Esophagus muscularis mucosa (tissue), 4 donors: ENCODE results near the gene FGF12. TPM values are rescaled to one million over a fixed set of nuclear protein-coding genes. Genes with fewer than 3 reads are reported as not detected.

Source experiments
- DNase-seq: peaks from one replicate; pipeline ENCODE4 v3.0.0-alpha.2; 2017; ENCODE audit errors: extremely low spot score
- H3K27ac ChIP-seq, 4 donors: fragments of 200-600 bp; sonication (generic); replicated peaks in 1 of 4; 1 replicate in 3 of 4; 2 replicates in 1 of 4; pipeline ENCODE4 v1.5.1; 2016 to 2019; ENCODE audit warnings: mild to moderate bottlenecking in 1 of 4
- H3K27me3 ChIP-seq, 4 donors: fragments of 200-600 bp; sonication (generic); one replicate each; pipeline versions ENCODE4 v1.5.1 to v1.6.0; 2016 to 2019
- H3K36me3 ChIP-seq, 4 donors: fragments of 200-600 bp; sonication (generic); one replicate each; pipeline ENCODE4 v1.5.1; 2016 to 2019
- H3K4me1 ChIP-seq, 4 donors: fragments of 200-600 bp; sonication (generic); one replicate each; pipeline ENCODE4 v1.5.1; 2016 to 2019
- H3K4me3 ChIP-seq, 4 donors: fragments of 200-600 bp; sonication (generic); 1 replicate in 2 of 4; 2 replicates in 2 of 4; pipeline ENCODE4 v1.5.1; 2016 to 2019; ENCODE audit warnings: mild to moderate bottlenecking in 4 of 4, moderate library complexity in 1 of 4
- H3K9me3 ChIP-seq, 4 donors: fragments of 200-600 bp; sonication (generic); 1 replicate in 3 of 4; 2 replicates in 1 of 4; pipeline ENCODE4 v1.5.1; 2016 to 2019
- CTCF ChIP-seq, 3 experiments: fragments of 200-600 bp in 2 of 3; fragments of 450-650 bp in 1 of 3; sonication (generic) in 2 of 3; IDR thresholded peaks; one replicate each; pipeline ENCODE4 v1.5.1; 2017 to 2019; ENCODE audit warnings: antibody characterized with exemption in 3 of 3, mild to moderate bottlenecking in 2 of 3, moderate library complexity in 1 of 3
- EP300 ChIP-seq: sonication (generic); formaldehyde crosslinking; IDR thresholded peaks from one replicate; pipeline ENCODE4 v1.6.1; 2017; ENCODE audit warnings: antibody characterized with exemption
- POLR2A ChIP-seq: fragments of 450-650 bp; IDR thresholded peaks from one replicate; pipeline ENCODE4 v1.6.1; 2017; ENCODE audit warnings: antibody characterized with exemption, moderate library complexity, mild to moderate bottlenecking, low read depth
- POLR2AphosphoS5 ChIP-seq, 2 donors: sonication (generic); formaldehyde crosslinking; IDR thresholded peaks; one replicate each; pipeline ENCODE4 v1.6.1; 2017; ENCODE audit warnings: antibody characterized with exemption in 2 of 2
- WGBS: methylation state at CpG from one replicate; pipeline ENCODE4 v1.1.5; 2018; 5-methylcytosine and 5-hydroxymethylcytosine counted together
- intact Hi-C: fragments of 100-400 bp; cut with DNase I; formaldehyde crosslinking; loops from one replicate; pipeline ENCODE4 v1.15.1; 2023
- total RNA-seq, 4 donors: library from RNA; depleted of rRNA; stranded (reverse); fragments of >200 nt; gene quantifications; one replicate each; pipeline versions ENCODE4 v1.1.0 to v1.2.1, GENCODE V29; 2016

FGF12 gene
- total RNA-seq, 4 donors from 2014 or later: 4.6 to 19.5 (median 10.2) TPM

- no peak for DNase-seq
- 82% methylated on average over 6 of the region's 6 CpGs for WGBS
- intact Hi-C loops: no loop called here
- H3K4me1 ChIP-seq: no peaks in the 10 kb centered on the region
- no peaks in the 10 kb centered on the region for H3K36me3 ChIP-seq
- H3K27me3 ChIP-seq: no peaks in the 10 kb centered on the region
- no peak overlapping the region for H3K27ac ChIP-seq
- no peak for TF ChIP-seq CTCF (IDR thresholded peaks at IDR 0.05)
- no peak for TF ChIP-seq POLR2A
- no peak for TF ChIP-seq EP300
- H3K4me3 ChIP-seq: no peak overlapping the region
- H3K9me3 ChIP-seq: no peaks in the 10 kb centered on the region
Observed at GRCh38 chr3:192655628-192656027, 71.7 kb downstream of the FGF12 start.

GRCh38 chr3:192655040-192655439, 72.3 kb downstream of the FGF12 start:
- no peaks in the 10 kb centered on the region for H3K4me1 ChIP-seq
- intact Hi-C loops: no loop called here
- H3K9me3 ChIP-seq: no peaks in the 10 kb centered on the region
- no peaks in the 10 kb centered on the region for H3K36me3 ChIP-seq
- TF ChIP-seq EP300 (no peak), POLR2AphosphoS5 (IDR thresholded peaks at IDR 0.05) (no peak), POLR2A (no peak), CTCF (IDR thresholded peaks at IDR 0.05) (no peak)
- no peak for DNase-seq
- H3K4me3 ChIP-seq: no peak overlapping the region
- H3K27me3 ChIP-seq: no peaks in the 10 kb centered on the region
- 90% methylated on average over 1 of the region's 1 CpG for WGBS
- no peak overlapping the region for H3K27ac ChIP-seq

DNA sequence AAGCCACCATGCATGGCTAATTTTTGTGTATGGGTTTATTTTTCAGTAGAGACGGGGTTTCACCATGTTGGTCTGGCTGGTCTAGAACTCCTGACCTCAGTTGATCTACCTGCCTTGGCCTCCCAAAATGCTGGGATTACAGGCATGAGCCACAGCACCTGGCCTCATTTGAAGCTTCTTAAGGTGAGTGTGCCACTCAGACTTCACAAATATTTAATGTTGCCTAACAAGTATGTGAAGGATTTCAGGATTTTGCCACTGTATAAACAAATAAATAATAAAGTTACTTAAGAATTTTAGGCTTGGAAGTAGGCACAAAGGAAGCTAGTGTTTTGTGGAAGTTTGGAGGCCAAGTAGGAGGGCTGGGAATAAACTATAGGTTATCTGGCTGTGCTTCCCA, 73.5 kb downstream of the FGF12 start:
- Histone ChIP-seq H3K4me3 (no peak overlapping the region), H3K36me3 (no peaks in the 10 kb centered on the region), H3K4me1 (no peaks in the 10 kb centered on the region), H3K27me3 (no peaks in the 10 kb centered on the region), H3K9me3 (no peaks in the 10 kb centered on the region), H3K27ac (no peak overlapping the region)
- 89% methylated on average over 1 of the region's 1 CpG for WGBS
- no peak for DNase-seq
- TF ChIP-seq EP300: no peak
- intact Hi-C loops: no loop called here

DNA sequence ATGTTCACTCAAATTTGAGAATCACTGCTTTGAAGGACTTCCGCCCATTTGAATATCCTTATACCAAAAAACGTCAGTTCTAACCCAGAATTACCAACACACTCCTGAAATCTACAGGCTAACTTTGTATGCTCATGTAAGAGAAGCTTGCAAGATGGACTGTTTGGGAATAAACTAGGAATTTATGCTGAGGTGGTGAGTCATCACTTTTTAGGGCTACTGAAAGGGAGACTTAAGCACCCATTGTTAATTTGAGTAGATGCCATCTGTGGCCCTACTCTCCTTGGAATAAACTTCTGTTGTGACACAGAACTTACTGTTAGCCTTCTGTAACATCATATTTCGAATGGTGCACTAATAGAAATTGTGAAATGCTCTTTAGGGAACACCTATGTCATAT, 74.6 kb downstream of the FGF12 start:
- Histone ChIP-seq H3K27ac (no peak overlapping the region), H3K4me3 (no peak overlapping the region), H3K4me1 (no peaks in the 10 kb centered on the region), H3K27me3 (no peaks in the 10 kb centered on the region), H3K36me3 (no peaks in the 10 kb centered on the region), H3K9me3 (no peaks in the 10 kb centered on the region)
- TF ChIP-seq EP300: no peak
- no peak for TF ChIP-seq POLR2AphosphoS5 (IDR thresholded peaks at IDR 0.05)
- no peak for TF ChIP-seq POLR2A
- no peak for TF ChIP-seq CTCF (IDR thresholded peaks at IDR 0.05)
- no peak for DNase-seq
- 72% methylated on average over 3 of the region's 3 CpGs for WGBS
- intact Hi-C loops: no loop called here

- H3K36me3 ChIP-seq: no peaks in the 10 kb centered on the region
- TF ChIP-seq POLR2A (no peak), POLR2AphosphoS5 (IDR thresholded peaks at IDR 0.05) (no peak), CTCF (IDR thresholded peaks at IDR 0.05) (no peak), EP300 (no peak)
- H3K27ac ChIP-seq: no peak overlapping the region
- H3K9me3 ChIP-seq: no peaks in the 10 kb centered on the region
- no peaks in the 10 kb centered on the region for H3K4me1 ChIP-seq
- H3K4me3 ChIP-seq: no peak overlapping the region
- no peak for DNase-seq
- 72% methylated on average over 6 of the region's 6 CpGs for WGBS
- intact Hi-C loops: no loop called here
- H3K27me3 ChIP-seq: no peaks in the 10 kb centered on the region
Observed at GRCh38 chr3:192651836-192652512, 75.4 kb downstream of the FGF12 start.
